ENCODE data around the gene SALL1. TPM values are rescaled to one million over a fixed set of nuclear protein-coding genes. Genes with fewer than 3 reads are reported as not detected.

Gene SALL1
- total and polyA plus RNA-seq, 12 donors, result under 0.01 to 0.67 (median 0.10) TPM; not detected in 4

DNA sequence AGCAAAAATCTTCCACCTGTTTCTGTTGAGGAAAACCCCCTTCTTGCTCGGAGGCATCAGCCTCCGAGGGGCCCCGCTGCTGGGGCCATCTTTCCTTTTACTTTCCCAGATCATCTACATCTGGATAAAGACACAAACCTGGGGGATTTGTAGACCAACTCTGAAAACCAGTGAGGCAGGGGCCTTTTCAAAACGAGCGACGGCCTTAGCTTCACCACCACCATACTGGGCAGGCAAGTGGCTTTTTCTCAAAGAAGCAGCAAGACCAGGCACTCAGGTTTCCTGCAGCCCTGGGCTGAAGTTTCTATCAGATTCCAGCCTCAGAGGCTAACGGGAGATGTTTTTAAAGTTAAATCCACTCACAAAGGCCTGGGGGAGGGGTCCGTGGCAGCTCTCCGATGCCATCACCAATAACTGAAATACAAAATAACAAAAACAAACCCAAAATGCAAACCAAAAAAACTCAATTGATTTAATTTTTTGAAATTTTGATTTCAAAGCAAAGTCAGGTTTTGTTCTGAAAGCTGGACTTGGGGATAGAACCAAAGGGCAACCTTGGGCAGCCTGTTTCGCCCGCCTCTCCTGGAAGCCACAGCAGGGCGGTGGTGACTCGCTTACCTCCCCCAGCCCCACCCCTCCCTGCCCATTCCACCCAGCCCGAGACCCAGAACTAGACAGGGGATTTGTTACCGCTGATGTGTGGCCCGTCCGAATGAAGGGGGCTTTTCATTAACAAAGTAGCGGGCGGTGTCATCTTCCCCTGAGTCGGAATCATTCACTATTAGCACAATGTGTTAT is 55.8 kb downstream of the SALL1 start:
- no peak overlapping the region for H3K27ac ChIP-seq
- WGBS, 4 donors, result 32 to 38% (median 37%) methylated on average over 20 of the region's 20 CpGs
- no peaks in the 10 kb centered on the region for H3K36me3 ChIP-seq (replicated peaks in 1 of 2)
- DNase-seq, result no peak
- H3K9me3 ChIP-seq (replicated peaks in 1 of 3), result no peaks in the 10 kb centered on the region
- H3K4me3 ChIP-seq, result no peak overlapping the region
- H3K27me3 ChIP-seq, result no peaks in the 10 kb centered on the region
- no peak for TF ChIP-seq POLR2A (IDR thresholded peaks at IDR 0.05)
- TF ChIP-seq, protein P1, sequence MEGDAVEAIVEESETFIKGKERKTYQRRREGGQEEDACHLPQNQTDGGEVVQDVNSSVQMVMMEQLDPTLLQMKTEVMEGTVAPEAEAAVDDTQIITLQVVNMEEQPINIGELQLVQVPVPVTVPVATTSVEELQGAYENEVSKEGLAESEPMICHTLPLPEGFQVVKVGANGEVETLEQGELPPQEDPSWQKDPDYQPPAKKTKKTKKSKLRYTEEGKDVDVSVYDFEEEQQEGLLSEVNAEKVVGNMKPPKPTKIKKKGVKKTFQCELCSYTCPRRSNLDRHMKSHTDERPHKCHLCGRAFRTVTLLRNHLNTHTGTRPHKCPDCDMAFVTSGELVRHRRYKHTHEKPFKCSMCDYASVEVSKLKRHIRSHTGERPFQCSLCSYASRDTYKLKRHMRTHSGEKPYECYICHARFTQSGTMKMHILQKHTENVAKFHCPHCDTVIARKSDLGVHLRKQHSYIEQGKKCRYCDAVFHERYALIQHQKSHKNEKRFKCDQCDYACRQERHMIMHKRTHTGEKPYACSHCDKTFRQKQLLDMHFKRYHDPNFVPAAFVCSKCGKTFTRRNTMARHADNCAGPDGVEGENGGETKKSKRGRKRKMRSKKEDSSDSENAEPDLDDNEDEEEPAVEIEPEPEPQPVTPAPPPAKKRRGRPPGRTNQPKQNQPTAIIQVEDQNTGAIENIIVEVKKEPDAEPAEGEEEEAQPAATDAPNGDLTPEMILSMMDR (IDR thresholded peaks at IDR 0.05), result no peak
- H3K4me1 ChIP-seq (replicated peaks in 1 of 2), result no peaks in the 10 kb centered on the region
- intact Hi-C loops (cut with DNase I), result no loop called here

DNA sequence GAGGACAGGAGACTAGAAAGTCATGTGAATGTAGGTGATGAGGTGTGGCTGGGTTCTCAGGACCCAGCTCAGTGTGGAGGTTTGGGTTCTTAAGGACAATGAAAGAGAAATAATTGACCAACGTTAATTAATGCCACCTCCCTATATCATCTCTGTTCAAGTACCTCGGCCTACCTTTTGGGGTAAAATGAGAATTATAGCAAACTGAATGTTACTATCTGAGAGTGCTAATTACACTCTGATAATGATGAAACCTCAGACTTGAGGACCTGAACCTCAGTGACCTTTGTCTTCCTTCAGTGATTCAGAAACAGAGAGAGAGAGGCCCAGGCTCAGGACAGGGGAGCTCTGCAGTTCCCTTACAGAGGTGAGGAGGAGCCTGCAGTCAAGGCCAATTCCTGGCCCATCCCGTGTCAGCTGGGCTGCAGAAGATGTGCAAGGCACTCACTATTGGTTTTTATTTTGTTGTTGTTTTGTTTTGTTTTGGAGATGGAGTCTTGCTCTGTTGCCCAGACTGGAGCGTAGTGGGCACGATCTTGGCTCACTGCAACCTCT is 57.3 kb downstream of the SALL1 start:
- WGBS, 4 donors, result 42 to 60% (median 56%) methylated on average over 4 to 5 of the region's 5 CpGs
- TF ChIP-seq, protein P1 (IDR thresholded peaks at IDR 0.05), result no peak
- TF ChIP-seq POLR2A (IDR thresholded peaks at IDR 0.05), result no peak
- intact Hi-C loops (cut with DNase I), result no loop called here
- Histone ChIP-seq H3K9me3 (replicated peaks in 1 of 3) (no peaks in the 10 kb centered on the region), H3K4me3 (no peak overlapping the region), H3K27ac (no peak overlapping the region), H3K27me3 (no peaks in the 10 kb centered on the region), H3K4me1 (replicated peaks in 1 of 2) (no peaks in the 10 kb centered on the region), H3K36me3 (replicated peaks in 1 of 2) (no peaks in the 10 kb centered on the region)
- DNase-seq, result no peak

Data from adrenal gland (tissue), 12 donors.